Spleen (tissue), 7 donors: ENCODE results near the gene C5orf15.

Experiments used
- POLR2A ChIP-seq, 3 donors: fragments of 450-650 bp; IDR thresholded peaks; one replicate each; pipeline ENCODE4 v1.5.1; 2017; ENCODE audit warnings: antibody characterized with exemption in 3 of 3, mild to moderate bottlenecking in 1 of 3
- POLR2AphosphoS5 ChIP-seq, 3 donors: sonication (generic); formaldehyde crosslinking; IDR thresholded peaks; one replicate each; pipeline ENCODE4 v1.5.1; 2017; ENCODE audit warnings: antibody characterized with exemption in 3 of 3
- TF ChIP-seq, protein P1 (sequence below), 11 experiments: fragments of 200-600 bp in 7 of 11; fragments of 450-650 bp in 4 of 11; sonication (generic) in 4 of 11; IDR thresholded peaks in 8 of 11; conservative IDR thresholded peaks in 3 of 11; 1 replicate in 7 of 11; 2 replicates in 4 of 11; pipeline versions ENCODE4 v1.4.0 to v1.8.0; 2016 to 2021; ENCODE audit warnings: antibody characterized with exemption in 11 of 11, inconsistent platforms in 4 of 11, mild to moderate bottlenecking in 1 of 11
- donor health status: DM: no; HTN: no; CAD: no; lungs with moderate emphysema.
- donor health status: DM: no; HTN: no; CAD: no.
- donor health status: DM: no; HTN: no; CAD: no.

DNA sequence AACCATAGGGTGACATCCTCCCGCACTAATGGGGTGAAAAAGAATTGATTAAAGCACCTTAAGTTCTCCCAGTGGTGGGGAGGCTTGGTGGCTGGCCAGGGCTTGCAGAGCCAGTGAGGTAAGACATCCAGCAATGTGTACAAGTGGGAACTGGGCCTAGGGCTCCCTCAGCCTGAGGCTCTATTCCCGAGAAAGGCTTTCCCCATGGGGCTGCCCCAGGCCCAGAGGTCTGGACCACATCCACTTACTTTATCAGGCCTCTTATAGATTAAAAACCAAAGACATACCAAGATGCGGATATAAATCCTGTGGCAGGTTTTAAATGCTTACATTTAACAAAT lies 35.3 kb downstream of the C5orf15 start:
- TF ChIP-seq, protein P1, sequence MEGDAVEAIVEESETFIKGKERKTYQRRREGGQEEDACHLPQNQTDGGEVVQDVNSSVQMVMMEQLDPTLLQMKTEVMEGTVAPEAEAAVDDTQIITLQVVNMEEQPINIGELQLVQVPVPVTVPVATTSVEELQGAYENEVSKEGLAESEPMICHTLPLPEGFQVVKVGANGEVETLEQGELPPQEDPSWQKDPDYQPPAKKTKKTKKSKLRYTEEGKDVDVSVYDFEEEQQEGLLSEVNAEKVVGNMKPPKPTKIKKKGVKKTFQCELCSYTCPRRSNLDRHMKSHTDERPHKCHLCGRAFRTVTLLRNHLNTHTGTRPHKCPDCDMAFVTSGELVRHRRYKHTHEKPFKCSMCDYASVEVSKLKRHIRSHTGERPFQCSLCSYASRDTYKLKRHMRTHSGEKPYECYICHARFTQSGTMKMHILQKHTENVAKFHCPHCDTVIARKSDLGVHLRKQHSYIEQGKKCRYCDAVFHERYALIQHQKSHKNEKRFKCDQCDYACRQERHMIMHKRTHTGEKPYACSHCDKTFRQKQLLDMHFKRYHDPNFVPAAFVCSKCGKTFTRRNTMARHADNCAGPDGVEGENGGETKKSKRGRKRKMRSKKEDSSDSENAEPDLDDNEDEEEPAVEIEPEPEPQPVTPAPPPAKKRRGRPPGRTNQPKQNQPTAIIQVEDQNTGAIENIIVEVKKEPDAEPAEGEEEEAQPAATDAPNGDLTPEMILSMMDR (IDR thresholded peaks at IDR 0.05 in 8 of 11, conservative IDR thresholded peaks at IDR 0.05 in 3 of 11) = no peak
- TF ChIP-seq POLR2AphosphoS5 (IDR thresholded peaks at IDR 0.05) (no peak), POLR2A (IDR thresholded peaks at IDR 0.05) (no peak)
